HG02763 (cell line): ENCODE results near the gene RAD51B.

Experiments used
- ATAC-seq: cut with Tn5 transposase; IDR thresholded peaks from one replicate; pipeline ENCODE4 v1.9.1; 2021; ENCODE audit warnings: mild to moderate bottlenecking, moderate library complexity; ENCODE audit not compliant: unreplicated experiment

Gene RAD51B

DNA sequence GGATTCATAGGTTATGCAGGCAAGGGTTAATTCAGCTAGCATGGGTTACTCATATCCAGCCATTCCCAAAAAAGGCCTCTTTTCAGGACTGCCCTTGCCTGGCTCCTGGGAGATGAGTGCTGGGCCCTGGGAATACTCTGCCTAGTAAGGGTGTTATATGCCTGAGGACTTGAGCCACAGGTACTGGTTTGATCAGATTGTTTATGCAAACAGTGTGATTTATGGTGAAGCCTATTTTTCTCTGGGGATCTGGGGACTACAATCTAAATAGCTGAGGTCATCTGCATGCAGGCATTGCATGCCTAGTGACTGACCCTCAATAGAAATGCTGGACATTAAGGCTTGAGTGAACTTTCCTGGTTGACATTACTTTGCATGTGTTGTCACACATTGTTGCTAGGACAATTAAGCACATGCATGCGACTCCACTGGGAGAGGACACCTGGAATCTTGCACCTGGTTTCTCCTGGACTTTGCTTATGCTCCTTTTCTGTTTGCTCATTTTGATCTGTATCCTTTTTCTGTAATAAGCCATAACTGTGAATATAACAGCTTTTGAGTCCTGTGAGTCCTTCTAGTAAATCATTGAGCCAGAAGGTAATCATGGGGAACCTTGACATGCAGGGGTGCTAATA lies 73.0 kb downstream of the RAD51B start:
- ATAC-seq = no peak

DNA sequence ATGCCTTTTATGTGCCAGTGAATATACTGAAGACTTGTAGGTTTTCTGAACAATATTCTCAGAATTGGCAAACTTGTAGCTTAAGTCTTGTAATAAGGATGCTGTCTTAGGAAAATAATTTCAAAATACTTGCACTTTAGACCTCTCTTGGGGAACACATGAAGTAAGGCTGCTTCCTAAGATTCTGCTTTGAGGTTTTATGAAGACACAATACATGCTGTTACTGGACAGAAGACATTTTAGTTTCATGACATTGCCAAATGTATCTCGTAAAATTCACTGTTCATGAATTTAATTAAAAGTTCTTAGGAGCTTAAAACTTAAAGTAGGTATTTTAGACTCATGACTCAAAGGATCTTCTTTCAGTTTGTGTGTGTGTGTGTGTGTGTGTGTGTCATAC lies 80.7 kb downstream of the RAD51B start:
- ATAC-seq = no peak

DNA sequence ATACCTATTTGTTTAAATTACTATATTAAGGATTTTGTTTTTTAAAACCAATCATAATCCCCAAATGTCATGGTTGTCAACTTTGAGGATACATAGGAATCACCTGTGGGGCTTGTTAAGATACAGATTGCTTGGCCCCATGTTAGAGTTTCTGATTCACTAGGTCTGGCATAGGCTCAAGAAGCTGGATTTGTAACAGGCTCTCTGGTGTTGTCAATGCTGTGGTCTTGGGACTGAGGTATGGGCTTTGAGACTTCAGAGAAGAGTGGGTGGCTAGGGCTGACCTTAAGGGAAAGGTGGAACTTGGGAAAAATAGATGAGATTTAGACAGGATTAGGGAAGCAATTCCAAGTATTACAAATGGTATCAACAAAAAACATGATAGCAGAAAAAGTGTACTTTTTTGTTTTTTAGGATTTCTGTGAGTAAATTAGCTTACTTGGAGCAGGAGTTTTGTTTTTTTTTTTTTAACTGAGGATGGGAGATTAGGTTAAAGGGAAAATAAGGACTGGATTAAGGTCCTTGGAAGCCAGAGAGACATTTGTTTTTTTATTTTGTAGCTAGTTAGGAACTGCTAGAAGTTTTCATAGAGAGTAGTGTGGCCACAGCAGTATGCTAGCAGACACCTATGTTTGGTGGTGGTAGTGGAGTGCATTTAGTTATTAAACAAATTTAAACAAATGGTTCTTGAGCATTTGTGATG lies 88.6 kb downstream of the RAD51B start:
- no peak for ATAC-seq

DNA sequence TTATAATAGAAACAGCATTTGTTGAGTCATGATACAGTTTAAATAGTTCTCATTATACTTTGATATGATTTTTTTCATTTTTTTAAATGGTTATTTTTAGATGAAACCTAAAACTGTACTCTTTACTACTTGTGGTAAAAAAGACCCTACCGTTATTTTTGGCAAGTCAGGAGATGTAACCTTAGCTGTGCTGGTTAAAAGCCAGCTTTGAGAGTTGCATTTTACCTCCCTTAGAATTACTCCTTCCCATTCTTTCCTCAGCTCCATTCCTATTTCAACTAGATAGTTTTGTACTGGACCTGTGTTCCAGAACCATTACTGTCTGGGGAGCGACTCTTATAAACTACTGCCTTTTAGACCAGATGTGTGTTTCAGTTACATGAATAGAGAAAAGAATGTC lies 92.0 kb downstream of the RAD51B start:
- ATAC-seq = no peak

DNA sequence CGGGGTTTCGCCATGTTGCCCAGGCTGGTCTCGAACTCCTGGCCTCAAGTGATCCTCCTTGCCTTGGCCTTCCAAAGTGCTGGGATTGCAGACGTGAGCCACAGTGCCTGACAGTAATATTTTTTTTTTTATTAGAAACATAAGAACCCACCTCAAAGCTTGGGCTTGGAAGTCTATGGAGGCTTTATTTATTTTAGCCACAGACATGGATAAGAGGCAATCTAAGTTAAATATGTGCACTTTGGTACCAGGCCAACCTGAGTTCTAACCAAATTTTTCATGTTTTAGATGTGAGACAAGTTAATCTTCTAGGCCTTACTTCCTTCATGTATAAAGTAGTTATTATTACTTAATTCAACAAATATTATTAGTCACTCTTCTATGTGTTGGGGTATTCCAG lies 96.9 kb downstream of the RAD51B start:
- ATAC-seq = no peak

DNA sequence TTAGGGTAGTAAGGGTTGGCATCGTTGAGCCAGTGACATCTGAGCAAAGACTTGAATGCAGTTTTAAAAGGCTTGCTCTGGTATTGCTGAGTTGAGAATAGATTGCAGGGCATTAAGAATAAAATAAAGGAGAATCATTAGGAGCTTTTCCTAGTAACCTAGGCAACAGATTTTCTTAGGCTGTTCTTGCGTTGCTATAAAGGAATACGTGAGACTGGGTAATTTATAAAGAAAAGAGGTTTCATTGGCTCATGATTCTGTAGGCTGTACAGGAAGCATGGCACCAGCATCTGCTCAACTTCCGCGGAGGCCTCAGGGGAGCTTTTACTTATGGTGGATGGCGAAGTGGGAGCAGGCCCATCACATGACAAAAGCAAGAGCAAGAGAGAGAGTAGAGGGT lies 97.4 kb downstream of the RAD51B start:
- ATAC-seq = no peak

DNA sequence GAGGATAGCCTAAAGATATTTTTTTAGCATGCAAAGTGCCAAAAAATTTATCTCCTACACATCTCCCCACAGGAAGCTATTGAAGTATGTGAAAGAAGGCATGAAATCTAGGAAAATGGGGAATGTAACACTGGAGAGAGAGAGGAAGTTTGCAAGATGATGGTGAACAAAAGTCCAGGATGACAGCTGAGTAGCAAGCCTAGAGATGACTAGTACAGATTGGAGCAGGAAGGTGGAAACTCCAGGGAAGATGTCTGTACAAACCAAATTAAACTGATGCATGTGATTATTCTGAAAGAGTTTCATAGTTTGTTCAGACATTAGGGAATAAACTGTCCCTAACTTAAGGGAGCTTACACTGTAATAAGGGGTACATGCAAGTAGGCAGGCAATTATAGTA lies 99.3 kb downstream of the RAD51B start:
- ATAC-seq = no peak

DNA sequence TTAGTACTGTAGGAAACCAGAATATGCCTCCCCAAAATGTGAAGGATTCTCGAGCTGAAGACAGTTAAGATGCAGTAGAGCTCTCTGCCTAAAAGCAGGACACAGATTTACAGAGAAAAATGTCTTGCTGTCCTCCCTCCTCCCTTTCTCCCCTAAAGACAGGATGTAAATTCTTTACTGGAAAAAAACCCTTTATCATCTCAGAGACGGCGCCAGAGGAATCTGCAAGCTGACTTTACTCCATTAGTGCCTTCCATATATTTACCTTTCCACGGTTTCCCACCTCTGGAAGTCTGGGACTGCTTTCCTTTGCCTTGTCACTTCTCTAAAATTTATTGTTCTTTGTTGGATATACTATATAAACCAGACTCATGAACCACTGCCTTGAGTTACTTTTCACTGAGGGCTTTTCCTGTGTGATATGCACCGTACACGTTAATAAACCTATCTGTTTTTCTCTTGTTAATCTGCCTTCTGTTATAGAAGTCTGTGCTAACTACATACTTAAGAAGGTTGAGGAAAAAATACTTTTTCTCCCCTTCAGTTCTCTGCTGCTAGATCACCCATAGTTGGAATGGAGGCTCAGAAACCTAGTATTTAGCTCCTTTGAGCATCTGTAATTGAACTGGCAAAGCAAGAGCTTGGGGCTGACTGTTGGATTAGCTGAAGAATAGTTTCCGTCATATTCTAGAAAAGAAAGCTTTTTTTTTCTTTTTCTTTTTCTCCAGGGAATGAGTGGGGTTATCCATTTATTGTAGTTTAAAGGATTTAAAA lies 99.9 kb downstream of the RAD51B start:
- ATAC-seq = no peak

DNA sequence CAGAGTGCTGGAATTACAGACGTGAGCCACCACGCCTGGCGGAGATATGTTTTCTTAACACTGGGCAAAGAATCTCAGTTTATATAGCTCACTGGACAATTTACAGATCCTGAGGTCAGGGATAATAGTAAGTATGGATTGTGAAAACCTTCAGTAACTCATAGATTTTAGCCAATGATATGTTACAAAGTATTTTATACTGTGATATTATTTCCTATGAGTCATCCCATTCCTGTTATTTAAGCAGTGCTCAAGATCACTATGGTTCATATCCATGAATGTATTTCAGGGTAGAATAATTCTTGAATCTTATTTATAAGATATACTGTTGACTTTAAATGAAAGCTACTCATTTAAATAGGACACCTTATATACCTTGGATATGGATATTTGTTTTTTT lies 107.2 kb downstream of the RAD51B start:
- ATAC-seq = no peak

DNA sequence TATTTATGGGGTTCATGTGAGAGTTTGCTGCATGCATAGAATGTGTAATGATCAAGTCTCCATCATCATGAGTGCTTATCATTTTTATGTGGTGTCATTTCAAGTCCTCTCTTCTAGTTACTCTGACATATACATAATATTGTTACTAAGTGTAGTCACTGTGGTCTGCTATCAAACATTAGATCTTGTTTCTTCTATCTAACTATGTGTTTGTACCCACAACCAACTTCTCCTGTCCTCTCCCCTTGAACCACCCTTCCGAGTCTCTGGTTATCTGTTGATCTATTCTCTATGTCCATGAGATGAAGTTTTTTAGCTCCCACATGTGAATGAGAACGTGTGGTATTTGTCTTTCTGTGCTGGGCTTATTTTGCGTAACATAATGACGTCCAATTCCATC lies 107.7 kb downstream of the RAD51B start:
- no peak for ATAC-seq

DNA sequence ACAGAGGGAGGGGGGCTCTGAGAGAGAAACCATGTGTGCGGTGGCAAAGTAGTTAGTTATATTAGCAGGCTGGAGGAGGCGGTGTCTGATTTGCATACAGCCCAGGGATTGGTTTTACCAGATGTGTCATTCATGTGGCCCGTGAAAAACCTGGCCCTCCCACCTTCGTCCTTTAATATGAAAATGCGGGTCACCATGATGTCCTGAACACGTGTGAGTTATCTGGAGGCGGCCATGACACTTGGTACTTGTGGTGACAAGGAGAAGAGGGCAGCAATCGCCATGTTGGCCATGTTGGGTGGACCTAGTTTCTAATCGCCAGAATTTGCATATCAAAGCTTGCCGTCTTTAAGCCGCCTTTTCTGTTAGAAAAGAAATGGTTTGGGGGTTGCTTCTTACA lies 108.8 kb downstream of the RAD51B start:
- ATAC-seq = no peak

DNA sequence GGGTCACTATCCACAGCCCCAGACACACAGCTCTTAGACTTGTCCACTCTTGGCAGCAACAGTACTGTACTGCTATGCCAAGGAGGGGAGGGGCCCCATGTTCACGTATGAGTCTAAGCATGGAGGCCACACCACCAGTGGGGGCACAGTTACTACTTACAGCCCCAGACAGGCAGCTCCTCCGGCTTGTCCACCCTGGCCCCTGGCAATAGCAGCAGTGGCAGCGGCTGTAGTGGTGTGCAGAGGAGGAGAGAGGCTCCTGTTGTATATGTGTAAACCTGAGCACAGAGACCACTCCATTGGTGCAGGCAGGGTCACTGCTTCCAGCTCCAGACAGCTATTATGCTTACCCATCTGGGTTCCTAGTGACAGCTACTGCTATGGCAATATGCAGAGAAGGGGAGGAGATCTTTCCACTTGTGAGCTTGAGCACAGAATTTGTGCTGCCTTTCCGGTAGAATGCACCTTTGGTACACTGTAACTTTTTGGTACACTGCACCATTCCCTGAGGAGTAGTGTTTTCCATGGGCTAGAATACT lies 113.2 kb downstream of the RAD51B start:
- ATAC-seq = no peak

DNA sequence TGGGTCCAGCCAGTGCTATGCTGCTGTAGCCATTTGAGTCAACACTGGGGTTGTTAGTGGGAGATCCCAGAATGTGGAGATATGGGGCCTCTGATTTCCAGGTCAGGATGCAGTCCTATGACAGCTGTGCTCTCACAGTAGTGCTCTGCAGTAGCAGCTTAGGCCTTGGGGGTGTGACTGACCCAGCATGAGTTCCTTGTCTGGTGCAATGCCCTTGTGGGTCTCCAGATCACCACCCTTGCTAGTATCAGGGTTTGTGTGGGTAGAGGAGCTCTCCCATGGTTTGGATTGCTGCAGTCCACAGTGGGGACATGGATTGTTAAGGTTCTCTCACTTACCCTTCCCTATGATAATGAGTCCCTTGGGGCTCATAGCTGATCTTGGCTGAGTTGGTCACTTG lies 113.7 kb downstream of the RAD51B start:
- no peak for ATAC-seq

DNA sequence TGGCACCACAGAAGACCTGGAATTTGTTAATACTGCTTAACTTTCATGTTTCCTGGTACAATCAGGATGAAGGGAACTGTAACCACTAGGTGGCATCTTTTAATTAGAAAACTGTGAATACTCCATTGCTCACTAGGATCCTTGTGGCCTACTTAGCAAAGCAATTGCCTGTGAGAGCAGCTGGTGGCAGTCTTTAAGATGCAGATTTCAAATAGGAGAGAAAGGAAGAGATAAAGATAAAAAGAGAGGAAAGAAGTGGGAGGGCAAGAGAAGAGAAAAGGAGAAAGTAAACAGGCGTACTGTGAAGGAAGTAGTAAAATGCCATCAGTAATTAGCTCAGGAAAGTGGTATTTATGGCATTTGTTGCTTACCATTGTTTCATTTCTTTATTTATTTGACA lies 114.5 kb downstream of the RAD51B start:
- ATAC-seq = no peak

DNA sequence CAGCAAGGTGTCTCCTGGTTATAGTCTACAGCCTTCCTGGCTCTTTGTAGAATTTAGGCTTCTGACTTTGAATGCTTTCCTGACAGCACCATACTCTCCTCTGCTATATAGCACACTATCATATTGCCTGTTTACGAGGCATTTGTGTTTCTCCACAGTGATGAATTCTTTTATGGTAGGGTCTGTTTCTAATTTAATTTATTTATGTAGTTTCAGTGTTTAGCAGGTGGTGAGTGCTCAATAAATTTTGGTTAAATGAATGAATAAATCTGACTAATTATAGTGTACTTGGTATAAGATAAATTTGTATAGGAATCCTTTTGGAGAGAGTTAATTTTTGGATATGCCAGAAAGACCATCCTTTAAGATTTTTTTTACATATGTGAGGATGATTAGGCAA lies 115.3 kb downstream of the RAD51B start:
- ATAC-seq = no peak

DNA sequence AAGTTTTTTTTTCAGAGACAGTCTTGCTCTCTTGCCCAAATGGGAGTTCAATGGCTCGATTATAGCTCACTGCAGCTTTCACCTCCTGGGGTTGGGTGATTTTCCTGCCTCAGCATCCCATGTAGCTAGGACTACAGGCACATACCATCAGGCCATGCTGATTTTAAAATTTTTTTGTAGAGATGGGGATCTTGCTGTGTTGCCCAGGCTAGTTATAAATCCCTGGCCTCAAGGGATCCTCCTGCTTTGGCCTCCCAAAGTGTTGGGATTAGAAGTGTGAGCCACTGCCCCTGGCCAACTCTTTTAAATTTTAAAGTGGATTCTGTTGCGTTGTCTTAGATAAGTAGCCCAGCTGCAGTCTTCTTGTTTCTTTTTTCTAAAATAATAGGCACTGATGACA lies 115.8 kb downstream of the RAD51B start:
- no peak for ATAC-seq

DNA sequence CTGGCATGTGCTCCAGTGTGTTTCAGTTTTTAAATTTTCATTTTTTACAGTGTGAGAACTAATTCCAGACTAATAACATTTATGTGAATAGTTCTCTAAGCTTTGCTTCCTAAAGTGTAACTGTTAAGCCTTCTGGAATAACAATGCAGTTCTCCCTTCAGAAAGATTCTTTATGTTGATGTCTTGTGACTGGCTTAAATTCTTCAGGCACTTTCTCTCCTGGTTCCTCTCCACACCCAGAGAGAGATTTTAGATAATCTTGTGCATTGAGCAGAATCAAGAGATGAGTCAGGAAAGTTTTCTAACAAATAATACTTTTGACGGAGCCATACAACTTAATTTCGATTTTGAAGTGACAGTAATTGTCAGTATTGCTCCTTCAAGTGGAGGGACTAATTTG lies 118.5 kb downstream of the RAD51B start:
- ATAC-seq = no peak

DNA sequence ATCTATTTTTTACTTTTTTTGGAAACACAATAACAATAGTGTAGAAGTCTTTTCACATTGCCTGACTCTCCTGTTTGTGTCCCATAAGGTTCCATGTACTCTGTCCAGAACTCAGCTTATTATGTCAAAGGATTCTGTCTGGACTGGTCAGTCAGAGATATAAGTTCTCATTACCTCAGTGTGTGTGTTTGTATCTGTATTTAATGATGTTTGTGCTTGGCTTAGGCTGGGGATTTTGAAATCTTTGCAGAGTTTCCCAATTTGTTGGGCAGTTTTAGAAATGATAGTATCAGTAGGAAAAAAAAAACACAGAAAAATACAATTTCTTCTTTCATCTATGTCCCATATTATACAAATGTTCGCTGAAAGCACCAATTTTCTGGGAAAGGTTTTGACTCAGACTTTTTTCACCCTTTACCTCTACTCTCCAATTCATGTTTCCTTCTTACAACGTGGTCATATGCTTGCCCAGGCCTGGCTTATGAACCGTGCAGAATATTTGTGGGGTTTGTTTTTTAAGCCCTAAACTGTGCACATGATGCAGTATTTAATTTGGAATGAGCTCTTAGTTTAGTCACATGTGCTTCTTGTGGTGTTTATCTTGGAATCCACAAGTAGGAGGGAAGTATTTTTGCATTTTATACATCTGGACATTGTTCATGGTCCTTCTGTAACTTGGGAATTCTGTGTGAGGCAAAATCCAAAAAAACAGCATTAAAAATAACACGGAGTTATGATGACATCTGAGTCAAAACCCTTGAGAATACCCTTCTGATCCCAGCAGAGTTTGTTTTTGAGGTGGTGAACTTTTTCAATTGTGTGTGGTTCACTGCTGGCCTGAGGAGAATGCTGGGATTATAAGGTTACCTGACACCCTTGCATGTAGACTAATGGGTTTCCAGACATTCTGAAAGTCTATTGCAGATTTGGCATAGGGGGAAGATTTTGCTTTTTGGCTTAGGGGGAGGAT lies 121.2 kb downstream of the RAD51B start:
- no peak for ATAC-seq

DNA sequence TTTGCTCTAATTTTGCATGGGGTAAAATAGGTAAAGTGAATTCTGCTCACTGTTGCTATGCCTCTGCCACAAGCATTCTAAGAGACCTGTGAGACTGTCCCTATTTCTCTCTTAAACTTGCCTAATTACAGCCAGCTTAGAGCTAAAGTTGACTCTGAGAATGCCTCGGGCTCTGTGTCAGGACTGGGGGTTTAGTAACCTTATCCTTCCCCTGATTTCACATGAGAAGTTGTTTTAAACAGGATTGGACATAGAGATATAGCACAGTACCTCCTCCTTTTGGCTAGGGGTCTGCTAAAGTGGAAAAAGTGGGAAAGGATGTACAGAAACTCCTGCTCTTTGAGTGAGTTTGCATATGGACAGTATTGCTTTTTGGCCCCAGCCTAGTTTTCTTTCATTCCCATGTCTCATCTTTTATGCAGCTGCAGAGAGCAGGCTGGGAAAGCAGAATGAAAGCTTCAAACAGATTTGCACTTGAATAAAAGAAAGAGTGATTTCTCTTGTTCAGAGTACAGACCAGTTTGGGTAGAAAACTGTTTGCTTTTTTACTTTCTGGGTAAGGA lies 122.0 kb downstream of the RAD51B start:
- ATAC-seq = no peak

DNA sequence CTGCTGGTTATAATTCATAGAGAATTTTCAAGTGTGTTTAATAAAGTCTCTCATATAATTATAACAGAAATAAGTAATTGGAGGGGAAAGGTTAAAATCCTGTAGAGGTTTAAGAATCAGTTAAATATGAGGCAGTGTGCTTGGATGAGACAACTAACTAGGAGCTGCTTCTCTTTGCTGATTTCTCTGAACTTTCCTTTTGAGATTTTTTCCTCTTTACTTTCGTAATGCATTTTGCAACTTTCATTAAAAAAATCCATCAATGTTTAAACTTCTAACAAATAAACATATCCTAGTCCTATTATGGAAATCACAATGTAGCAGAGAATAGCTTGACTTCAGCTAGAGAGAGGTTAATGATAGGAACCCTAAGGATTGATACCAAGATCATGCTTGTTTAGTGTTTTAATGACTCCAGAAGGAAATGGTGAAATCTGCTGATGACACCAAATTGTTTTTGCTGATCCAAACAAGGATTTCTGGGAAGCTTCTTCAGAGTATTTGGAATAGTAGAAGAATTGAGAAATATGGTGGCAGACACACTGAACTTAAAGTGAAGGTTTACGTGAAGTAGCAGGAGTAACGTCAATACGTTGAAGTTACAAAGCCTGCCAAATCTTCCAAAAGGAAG lies 122.6 kb downstream of the RAD51B start:
- no peak for ATAC-seq
